Hematopoietic multipotent progenitor cell (in vitro differentiated cells): ENCODE results near the gene NOP16. TPM values are rescaled to one million over a fixed set of nuclear protein-coding genes. Genes with fewer than 3 reads are reported as not detected.

ENCODE experiments used
- small RNA-seq: library from RNA; depleted of rRNA; stranded (forward); fragments of <200 nt; gene quantifications from one replicate; pipeline ENCODE3, GENCODE V24; 2012
- total RNA-seq: library from RNA; depleted of rRNA; stranded (reverse); fragments of >200 nt; gene quantifications from one replicate; pipeline ENCODE4 v1.2.3, GENCODE V29; 2012

Gene NOP16
- total RNA-seq, 1 donor, result 16.7 TPM

Small RNA genes within 50 kb of the gene (small RNA-seq; reads per million reads assigned to genes)
- 4.9 reads per million, percentile 87 among the genes with 10 or more reads in this experiment for gene MIR1271

Other genes with a start within 250 kb of the NOP16 start
- 11.0 TPM for gene SIMC1, start 150.2 kb downstream of the NOP16 start, total RNA-seq
- 56.3 TPM for gene KIAA1191, start 26.8 kb downstream of the NOP16 start, total RNA-seq
- gene ARL10, start 23.1 kb downstream of the NOP16 start, total RNA-seq, result 17.8 TPM
- 108 TPM for gene HIGD2A, start 153 bp upstream of the NOP16 start, total RNA-seq
- 48.7 TPM for gene CLTB, start 27.9 kb upstream of the NOP16 start, total RNA-seq
- 15.9 TPM for gene FAF2, start 59.8 kb upstream of the NOP16 start, total RNA-seq
- gene RNF44, start 148.8 kb upstream of the NOP16 start, total RNA-seq, result 39.9 TPM
- gene CDHR2, start 160.7 kb upstream of the NOP16 start, total RNA-seq, result under 0.01 TPM
- gene GPRIN1, start 221.6 kb upstream of the NOP16 start, total RNA-seq, result under 0.01 TPM
- not detected for gene SNCB, start 241.9 kb upstream of the NOP16 start, total RNA-seq
- gene EIF4E1B, start 242.1 kb upstream of the NOP16 start, total RNA-seq, result not detected